SKM-1 (cell line): Measurements from ENCODE around the gene AKT3.
"Not testable (repeated sequence)": the region's sequence is repeated elsewhere in the genome, so short reads cannot be mapped to it uniquely, and the experiment has no call there.

Experiments used
- DNase-seq: peaks from one replicate; lab custom pipeline; 2025; ENCODE audit not compliant: unreplicated experiment; lab: John Stamatoyannopoulos, UW

Gene AKT3

GRCh38 chr1:243842161-243842560 is 7.9 kb downstream of the AKT3 start:
- DNase-seq, result no peak

GRCh38 chr1:243841507-243841906 is 8.5 kb downstream of the AKT3 start:
- no peak for DNase-seq

GRCh38 chr1:243837907-243838535 is 12.0 kb downstream of the AKT3 start:
- no peak for DNase-seq

- DNase-seq, result no peak
These were observed 15.9 kb downstream of the AKT3 start for GRCh38 chr1:243834130-243834529.

- no peak for DNase-seq
These were observed 18.6 kb downstream of the AKT3 start for GRCh38 chr1:243831463-243831862.

GRCh38 chr1:243827206-243827605 is 22.8 kb downstream of the AKT3 start:
- DNase-seq, result no peak

- not testable (repeated sequence) for DNase-seq
These were observed 25.1 kb downstream of the AKT3 start for GRCh38 chr1:243824907-243825306.

- DNase-seq, result no peak
These were observed 28.8 kb downstream of the AKT3 start for GRCh38 chr1:243821177-243821680.

GRCh38 chr1:243819438-243819839 is 30.6 kb downstream of the AKT3 start:
- DNase-seq, result no peak

- DNase-seq, result no peak
These were observed 31.1 kb downstream of the AKT3 start for GRCh38 chr1:243818978-243819377.

- no peak for DNase-seq
These were observed 35.3 kb downstream of the AKT3 start for GRCh38 chr1:243814718-243815117.

GRCh38 chr1:243807346-243807745 is 42.7 kb downstream of the AKT3 start:
- DNase-seq, result not testable (repeated sequence)

- no peak for DNase-seq
These were observed 43.7 kb downstream of the AKT3 start for GRCh38 chr1:243806310-243806709.

GRCh38 chr1:243802736-243803135 is 47.3 kb downstream of the AKT3 start:
- no peak for DNase-seq

GRCh38 chr1:243801378-243801777 is 48.7 kb downstream of the AKT3 start:
- no peak for DNase-seq

GRCh38 chr1:243799908-243800307 is 50.1 kb downstream of the AKT3 start:
- DNase-seq, result no peak

- DNase-seq, result no peak
These were observed 51.3 kb downstream of the AKT3 start for GRCh38 chr1:243798726-243799125.

- DNase-seq, result no peak
These were observed 54.0 kb downstream of the AKT3 start for GRCh38 chr1:243796016-243796415.

GRCh38 chr1:243793298-243793697 is 56.7 kb downstream of the AKT3 start:
- DNase-seq, result no peak

GRCh38 chr1:243792891-243793290 is 57.2 kb downstream of the AKT3 start:
- DNase-seq, result no peak

- DNase-seq, result no peak
These were observed 57.6 kb downstream of the AKT3 start for GRCh38 chr1:243792401-243792800.

- no peak for DNase-seq
These were observed 58.3 kb downstream of the AKT3 start for GRCh38 chr1:243791586-243792267.

GRCh38 chr1:243790404-243790803 is 59.6 kb downstream of the AKT3 start:
- no peak for DNase-seq
